Osteocyte (in vitro differentiated cells): Measurements from ENCODE around the gene NCOA7. TPM values are rescaled to one million over a fixed set of nuclear protein-coding genes. Genes with fewer than 3 reads are reported as not detected.

Experiments used
- DNase-seq: peaks from one replicate; pipeline ENCODE4 v3.0.0; 2021; ENCODE audit warnings: mixed read lengths; ENCODE audit not compliant: unreplicated experiment; ENCODE audit errors: extremely low spot score
- H3K27ac Mint-ChIP-seq: one replicate; pipeline ENCODE4 v1.8.0; 2021; ENCODE audit warnings: mild to moderate bottlenecking, mixed read lengths; ENCODE audit not compliant: unreplicated experiment
- H3K27me3 Mint-ChIP-seq: one replicate; pipeline ENCODE4 v1.8.0; 2021; ENCODE audit warnings: mixed read lengths; ENCODE audit not compliant: unreplicated experiment
- H3K36me3 Mint-ChIP-seq: one replicate; pipeline ENCODE4 v1.8.0; 2021; ENCODE audit warnings: mixed read lengths; ENCODE audit not compliant: unreplicated experiment
- H3K4me1 Mint-ChIP-seq: one replicate; pipeline ENCODE4 v1.8.0; 2021; ENCODE audit warnings: mixed read lengths; ENCODE audit not compliant: unreplicated experiment
- H3K4me3 Mint-ChIP-seq: one replicate; pipeline ENCODE4 v1.8.0; 2021; ENCODE audit warnings: mild to moderate bottlenecking, moderate library complexity, mixed read lengths; ENCODE audit not compliant: unreplicated experiment
- H3K9me3 Mint-ChIP-seq: one replicate; pipeline ENCODE4 v1.8.0; 2021; ENCODE audit warnings: mixed read lengths; ENCODE audit not compliant: unreplicated experiment
- total RNA-seq: library from RNA; stranded (reverse); gene quantifications from 2 replicates; pipeline ENCODE4 v1.2.1, GENCODE V29; 2021
- TF ChIP-seq, protein P1 (sequence below): fragments of 200-600 bp; sonication (generic); IDR thresholded peaks from 2 replicates; pipeline ENCODE4 v1.5.0; 2021; ENCODE audit warnings: antibody characterized with exemption, mild to moderate bottlenecking, moderate library complexity

NCOA7 gene
- total RNA-seq, 1 donor from 2014 or later: 65.7 TPM

GRCh38 chr6:125940247-125941041 is 149.7 kb downstream of the NCOA7 start:
- no peak for DNase-seq
- H3K36me3 Mint-ChIP-seq: no peaks in the 10 kb centered on the region
- no peaks in the 10 kb centered on the region for H3K9me3 Mint-ChIP-seq
- TF ChIP-seq, protein P1, sequence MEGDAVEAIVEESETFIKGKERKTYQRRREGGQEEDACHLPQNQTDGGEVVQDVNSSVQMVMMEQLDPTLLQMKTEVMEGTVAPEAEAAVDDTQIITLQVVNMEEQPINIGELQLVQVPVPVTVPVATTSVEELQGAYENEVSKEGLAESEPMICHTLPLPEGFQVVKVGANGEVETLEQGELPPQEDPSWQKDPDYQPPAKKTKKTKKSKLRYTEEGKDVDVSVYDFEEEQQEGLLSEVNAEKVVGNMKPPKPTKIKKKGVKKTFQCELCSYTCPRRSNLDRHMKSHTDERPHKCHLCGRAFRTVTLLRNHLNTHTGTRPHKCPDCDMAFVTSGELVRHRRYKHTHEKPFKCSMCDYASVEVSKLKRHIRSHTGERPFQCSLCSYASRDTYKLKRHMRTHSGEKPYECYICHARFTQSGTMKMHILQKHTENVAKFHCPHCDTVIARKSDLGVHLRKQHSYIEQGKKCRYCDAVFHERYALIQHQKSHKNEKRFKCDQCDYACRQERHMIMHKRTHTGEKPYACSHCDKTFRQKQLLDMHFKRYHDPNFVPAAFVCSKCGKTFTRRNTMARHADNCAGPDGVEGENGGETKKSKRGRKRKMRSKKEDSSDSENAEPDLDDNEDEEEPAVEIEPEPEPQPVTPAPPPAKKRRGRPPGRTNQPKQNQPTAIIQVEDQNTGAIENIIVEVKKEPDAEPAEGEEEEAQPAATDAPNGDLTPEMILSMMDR: no peak
- H3K27ac Mint-ChIP-seq: peak overlapping the region; percentile 90
- peak overlapping the region; percentile 47 for H3K4me3 Mint-ChIP-seq
- no peaks in the 10 kb centered on the region for H3K27me3 Mint-ChIP-seq
- H3K4me1 Mint-ChIP-seq: peaks cover 66% of the 10 kb centered on the region

DNA sequence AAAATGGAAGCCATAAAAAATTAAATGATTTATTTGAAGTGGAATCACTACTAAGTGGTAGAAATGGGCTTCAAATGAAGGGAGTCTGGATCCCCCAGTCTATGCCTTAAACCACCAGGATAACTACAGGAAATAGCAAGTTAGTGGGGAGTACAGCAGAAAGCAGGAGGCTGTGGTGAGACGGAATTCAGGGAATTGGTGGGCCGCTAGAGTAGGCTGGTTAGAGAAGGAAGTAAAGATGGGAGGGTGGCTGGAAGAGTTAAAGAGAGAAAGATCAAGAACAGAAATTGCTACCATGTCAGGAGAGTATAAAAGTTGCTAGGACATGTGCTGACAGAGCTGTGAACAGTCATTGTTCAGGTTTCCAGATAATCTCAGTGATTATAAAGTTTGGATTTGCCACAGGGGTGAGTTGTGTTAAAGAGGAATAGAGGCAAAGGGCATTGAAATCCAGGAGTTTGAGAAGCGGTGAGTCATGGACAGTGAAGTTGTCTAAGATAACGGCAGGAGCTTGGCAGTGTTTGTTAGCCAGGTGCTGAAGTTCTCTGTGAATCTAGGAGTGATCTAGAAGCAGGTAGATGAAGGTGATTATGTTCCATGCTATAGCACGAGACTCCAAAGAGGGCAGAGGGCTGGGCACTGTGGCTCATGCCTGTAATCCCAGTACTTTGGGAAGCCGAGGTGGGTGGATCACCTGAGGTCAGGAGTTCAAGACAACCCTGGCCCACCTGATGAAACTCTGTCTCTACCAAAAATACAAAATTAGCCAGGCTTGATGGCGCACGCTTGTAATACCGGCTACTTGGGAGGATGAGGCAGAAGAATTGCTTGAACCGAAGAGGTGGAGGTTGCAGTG is 152.1 kb downstream of the NCOA7 start:
- Mint-ChIP-seq H3K27ac (peak overlapping the region; percentile 90), H3K4me3 (no peak overlapping the region), H3K9me3 (no peaks in the 10 kb centered on the region), H3K36me3 (no peaks in the 10 kb centered on the region), H3K4me1 (peaks cover 91% of the 10 kb centered on the region), H3K27me3 (no peaks in the 10 kb centered on the region)
- TF ChIP-seq, protein P1: no peak
- no peak for DNase-seq

DNA sequence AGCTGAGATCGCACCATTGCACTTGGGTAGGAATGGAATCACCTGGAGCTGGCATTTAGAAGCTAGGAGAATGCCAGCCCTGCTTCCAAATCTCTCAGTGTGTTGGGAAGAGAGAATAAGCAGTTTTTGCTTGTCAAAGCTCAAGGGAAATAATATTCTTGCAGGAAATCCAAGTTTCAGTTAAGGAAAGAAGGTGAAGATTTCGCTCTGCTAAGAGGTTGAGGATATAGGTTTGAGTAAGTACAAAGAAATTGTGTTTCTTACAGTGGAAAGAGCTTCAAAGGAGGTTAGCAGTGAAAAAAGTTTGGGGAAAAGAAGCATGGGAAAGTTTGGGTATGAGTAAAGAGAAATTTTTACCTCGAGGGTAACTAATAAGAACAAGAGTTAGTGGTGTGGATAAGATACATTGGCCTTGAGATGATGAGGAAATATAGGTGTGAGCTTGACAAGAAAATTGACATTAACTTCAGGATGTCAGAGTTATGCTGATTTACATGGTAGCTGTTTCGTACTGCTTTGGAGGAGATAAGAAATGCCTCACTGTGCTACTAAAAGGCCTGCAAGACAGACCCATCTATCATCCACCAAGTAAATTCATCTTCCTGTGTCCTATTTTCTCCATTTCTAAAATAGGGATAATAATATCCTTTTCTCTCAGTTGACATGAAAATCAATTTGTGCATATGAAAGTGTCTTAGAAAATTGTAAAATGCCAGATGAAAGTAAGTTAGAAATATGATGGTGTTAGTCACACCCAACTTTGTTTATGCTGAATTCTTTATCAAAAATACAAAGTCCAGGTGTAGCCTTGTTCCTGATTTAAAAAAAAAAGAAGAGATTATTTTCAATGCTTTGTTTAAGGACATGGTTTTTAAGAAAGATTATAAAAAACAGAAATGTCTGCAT is 153.0 kb downstream of the NCOA7 start:
- H3K9me3 Mint-ChIP-seq: no peaks in the 10 kb centered on the region
- no peaks in the 10 kb centered on the region for H3K36me3 Mint-ChIP-seq
- peak overlapping the region; percentile 90 for H3K27ac Mint-ChIP-seq
- TF ChIP-seq, protein P1: no peak
- no peak overlapping the region for H3K4me3 Mint-ChIP-seq
- DNase-seq: no peak
- H3K4me1 Mint-ChIP-seq: peaks cover 98% of the 10 kb centered on the region
- H3K27me3 Mint-ChIP-seq: no peaks in the 10 kb centered on the region

- Mint-ChIP-seq H3K9me3 (no peaks in the 10 kb centered on the region), H3K27me3 (no peaks in the 10 kb centered on the region), H3K4me1 (peaks cover 92% of the 10 kb centered on the region)
These were observed 153.7 kb downstream of the NCOA7 start for GRCh38 chr6:125944434-125944816.

More at GRCh38 chr6:125944434-125944816, 153.7 kb downstream of the NCOA7 start:
- TF ChIP-seq, protein P1: no peak
- no peak for DNase-seq
- Mint-ChIP-seq H3K4me3 (no peak overlapping the region), H3K27ac (peak overlapping the region; percentile 90), H3K36me3 (no peaks in the 10 kb centered on the region)
